Left lung (tissue), 10 donors: ENCODE measurements around the gene POLG2. TPM values are rescaled to one million over a fixed set of nuclear protein-coding genes. Genes with fewer than 3 reads are reported as not detected.
"Not testable (repeated sequence)": the region's sequence is repeated elsewhere in the genome, so short reads cannot be mapped to it uniquely, and the experiment has no call there.

Experiments
- ATAC-seq: fragments of 200-7000 bp; cut with Tn5 transposase; one replicate; pipeline ENCODE4 v1.9.1; 2020; ENCODE audit warnings: moderate library complexity
- DNase-seq, 4 donors: peaks; one replicate each; pipeline ENCODE4 v3.0.0-alpha.2; 2013 to 2020
- H3K27ac ChIP-seq, 2 donors: fragments of 200-600 bp; sonication (generic) in 1 of 2; one replicate each; pipeline versions ENCODE4 v1.5.0 to v1.8.0; 2020 to 2021
- H3K27me3 ChIP-seq, 2 donors: fragments of 200-600 bp; sonication (generic) in 1 of 2; one replicate each; pipeline versions ENCODE4 v1.5.0 to v1.8.0; 2020 to 2021
- H3K36me3 ChIP-seq, 2 donors: fragments of 200-600 bp; sonication (generic) in 1 of 2; one replicate each; pipeline versions ENCODE4 v1.5.0 to v1.8.0; 2020 to 2021
- H3K4me1 ChIP-seq, 2 donors: fragments of 200-600 bp; one replicate each; pipeline ENCODE4 v1.8.0; 2021
- H3K4me3 ChIP-seq, 2 donors: fragments of 200-600 bp; sonication (generic) in 1 of 2; one replicate each; pipeline versions ENCODE4 v1.5.0 to v1.8.0; 2020 to 2021; ENCODE audit warnings: mild to moderate bottlenecking in 1 of 2
- H3K9me3 ChIP-seq, 2 donors: fragments of 200-600 bp; sonication (generic) in 1 of 2; one replicate each; pipeline versions ENCODE4 v1.5.0 to v1.8.0; 2020 to 2021
- intact Hi-C, 2 donors: fragments of 100-400 bp; cut with DNase I; formaldehyde crosslinking; loops; one replicate each; pipeline versions ENCODE4 v1.11.2 to v1.14.2; 2022
- polyA plus RNA-seq, 6 donors: library from polyadenylated mRNA; unstranded; fragments of 120-200 nt; gene quantifications; one replicate each; pipeline ENCODE4 v1.2.1, GENCODE V29; 2013; ENCODE audit not compliant: insufficient read length in 6 of 6
- total RNA-seq, 2 donors: library from RNA; stranded (reverse); fragmentation: NEBNext Ultra II Directional; extraction: Animal tissue kit (Norgen Biotek cat#: 25700); gene quantifications; one replicate each; pipeline ENCODE4 v1.2.1, GENCODE V29; 2021
- TF ChIP-seq, protein P1 (sequence below), 2 donors: fragments of 200-600 bp; sonication (generic) in 1 of 2; IDR thresholded peaks; one replicate each; pipeline versions ENCODE4 v1.5.0 to v1.8.0; 2021; ENCODE audit warnings: antibody characterized with exemption in 2 of 2
- donor health status: DM: no; HTN: yes; CAD: no.
- donor health status: DM: no; HTN: no; CAD: no.

Gene POLG2
- total and polyA plus RNA-seq, 8 donors: 12.6 to 60.6 (median 48.5) TPM

DNA sequence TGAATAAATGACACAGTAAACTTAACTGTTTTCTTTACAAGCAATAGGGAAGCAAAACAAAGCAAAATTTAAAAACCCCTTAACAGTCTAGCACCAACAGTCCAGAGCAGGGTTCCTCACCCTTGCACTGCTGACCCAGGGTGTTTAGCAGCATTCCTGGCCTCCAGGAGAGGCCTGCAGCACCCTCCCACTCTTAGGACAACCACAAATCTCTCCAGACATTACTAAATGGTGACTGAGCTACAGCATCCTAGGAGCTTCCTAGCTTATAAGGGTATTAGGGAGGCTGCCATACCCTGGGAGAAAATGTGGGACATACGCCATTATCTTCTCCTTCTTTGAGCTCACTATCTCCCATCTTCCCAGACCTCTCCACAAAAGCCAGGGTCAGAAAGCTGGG, 15.9 kb downstream of the POLG2 start:
- Histone ChIP-seq H3K4me1 (peaks cover 0 to 8% of the 10 kb centered on the region in 2 donors), H3K4me3 (no peak overlapping the region), H3K9me3 (no peaks in the 10 kb centered on the region), H3K36me3 (peaks cover 0 to 77% of the 10 kb centered on the region in 2 donors), H3K27me3 (no peaks in the 10 kb centered on the region), H3K27ac (no peak overlapping the region)
- DNase-seq (no peak), ATAC-seq (no peak)
- TF ChIP-seq, protein P1, sequence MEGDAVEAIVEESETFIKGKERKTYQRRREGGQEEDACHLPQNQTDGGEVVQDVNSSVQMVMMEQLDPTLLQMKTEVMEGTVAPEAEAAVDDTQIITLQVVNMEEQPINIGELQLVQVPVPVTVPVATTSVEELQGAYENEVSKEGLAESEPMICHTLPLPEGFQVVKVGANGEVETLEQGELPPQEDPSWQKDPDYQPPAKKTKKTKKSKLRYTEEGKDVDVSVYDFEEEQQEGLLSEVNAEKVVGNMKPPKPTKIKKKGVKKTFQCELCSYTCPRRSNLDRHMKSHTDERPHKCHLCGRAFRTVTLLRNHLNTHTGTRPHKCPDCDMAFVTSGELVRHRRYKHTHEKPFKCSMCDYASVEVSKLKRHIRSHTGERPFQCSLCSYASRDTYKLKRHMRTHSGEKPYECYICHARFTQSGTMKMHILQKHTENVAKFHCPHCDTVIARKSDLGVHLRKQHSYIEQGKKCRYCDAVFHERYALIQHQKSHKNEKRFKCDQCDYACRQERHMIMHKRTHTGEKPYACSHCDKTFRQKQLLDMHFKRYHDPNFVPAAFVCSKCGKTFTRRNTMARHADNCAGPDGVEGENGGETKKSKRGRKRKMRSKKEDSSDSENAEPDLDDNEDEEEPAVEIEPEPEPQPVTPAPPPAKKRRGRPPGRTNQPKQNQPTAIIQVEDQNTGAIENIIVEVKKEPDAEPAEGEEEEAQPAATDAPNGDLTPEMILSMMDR (IDR thresholded peaks at IDR 0.05): no peak
- intact Hi-C loops: no loop called here

DNA sequence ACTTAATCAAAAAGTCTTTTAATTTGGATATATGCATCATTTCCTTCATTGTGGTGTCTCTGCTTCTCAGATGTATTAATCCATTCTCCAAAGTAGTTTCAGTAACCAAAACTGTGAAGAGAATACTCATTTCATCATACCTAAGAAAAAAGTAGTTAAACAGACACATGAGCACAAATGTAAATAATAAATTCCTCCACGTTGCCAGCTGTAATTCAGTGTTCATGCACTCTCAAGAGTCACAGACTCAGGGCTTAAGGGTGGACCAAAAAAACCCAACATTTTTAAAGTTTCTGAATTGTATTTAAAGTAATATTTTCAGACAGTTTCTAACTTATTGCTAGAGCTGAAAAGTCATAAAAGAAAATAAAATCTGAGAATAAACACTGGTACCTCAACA, 19.0 kb downstream of the POLG2 start:
- no peak overlapping the region for H3K4me3 ChIP-seq
- no peak for DNase-seq
- no peak for ATAC-seq
- H3K27ac ChIP-seq: no peak overlapping the region
- intact Hi-C loops: no loop called here
- H3K36me3 ChIP-seq: peaks cover 0 to 46% of the 10 kb centered on the region in 2 donors
- TF ChIP-seq, protein P1 (IDR thresholded peaks at IDR 0.05): no peak
- H3K27me3 ChIP-seq: no peaks in the 10 kb centered on the region
- no peaks in the 10 kb centered on the region for H3K9me3 ChIP-seq
- H3K4me1 ChIP-seq: peaks cover 0 to 8% of the 10 kb centered on the region in 2 donors

DNA sequence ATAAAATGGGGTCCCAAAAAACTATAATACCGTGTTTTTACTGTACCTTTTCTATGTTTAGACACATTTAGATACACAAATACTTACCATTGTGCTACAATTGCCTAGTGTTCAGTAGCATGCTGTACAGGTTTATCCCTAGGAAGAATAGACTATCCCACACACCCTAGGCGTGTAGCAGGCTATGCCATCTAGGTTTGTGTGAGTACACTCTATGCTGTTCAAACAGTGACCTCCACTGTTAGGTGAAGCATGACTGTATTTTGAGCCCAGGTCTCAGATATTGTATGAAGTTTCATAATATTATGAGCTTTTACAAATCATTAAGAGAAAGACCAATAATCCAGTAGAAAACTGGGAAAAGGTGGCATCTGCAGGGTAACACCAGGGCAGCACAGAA, 24.3 kb downstream of the POLG2 start:
- no peak for DNase-seq
- Histone ChIP-seq H3K9me3 (no peaks in the 10 kb centered on the region), H3K36me3 (peaks cover 0 to 41% of the 10 kb centered on the region in 2 donors), H3K4me3 (no peak overlapping the region), H3K27me3 (no peaks in the 10 kb centered on the region), H3K27ac (no peak overlapping the region), H3K4me1 (no peaks in the 10 kb centered on the region)
- TF ChIP-seq, protein P1 (IDR thresholded peaks at IDR 0.05): no peak
- intact Hi-C loops: no loop called here
- no peak for ATAC-seq

DNA sequence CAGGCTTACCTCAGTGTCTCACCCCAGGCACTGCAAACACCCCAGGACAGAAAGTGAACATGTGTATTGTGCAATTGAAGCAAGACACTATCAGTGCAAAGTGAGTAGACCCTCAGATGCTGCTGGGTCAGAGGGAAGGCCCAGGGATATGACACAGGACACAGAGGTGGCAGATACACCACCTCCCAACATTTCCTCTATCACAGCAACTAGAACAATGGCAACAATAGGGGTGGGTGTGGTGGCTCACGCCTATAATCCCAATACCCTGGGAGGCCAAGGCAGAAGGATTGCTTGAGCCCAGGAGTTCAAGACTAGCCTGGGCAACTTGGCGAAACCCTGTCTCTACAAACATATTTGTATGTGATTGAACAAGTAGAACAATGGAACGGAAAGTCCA, 25.4 kb downstream of the POLG2 start:
- H3K27me3 ChIP-seq: no peaks in the 10 kb centered on the region
- peaks cover 0 to 52% of the 10 kb centered on the region in 2 donors for H3K36me3 ChIP-seq
- ATAC-seq (no peak), DNase-seq (no peak)
- H3K4me3 ChIP-seq: no peak overlapping the region
- no peak overlapping the region for H3K27ac ChIP-seq
- TF ChIP-seq, protein P1 (IDR thresholded peaks at IDR 0.05): no peak
- intact Hi-C loops: no loop called here
- H3K9me3 ChIP-seq: no peaks in the 10 kb centered on the region
- no peaks in the 10 kb centered on the region for H3K4me1 ChIP-seq

DNA sequence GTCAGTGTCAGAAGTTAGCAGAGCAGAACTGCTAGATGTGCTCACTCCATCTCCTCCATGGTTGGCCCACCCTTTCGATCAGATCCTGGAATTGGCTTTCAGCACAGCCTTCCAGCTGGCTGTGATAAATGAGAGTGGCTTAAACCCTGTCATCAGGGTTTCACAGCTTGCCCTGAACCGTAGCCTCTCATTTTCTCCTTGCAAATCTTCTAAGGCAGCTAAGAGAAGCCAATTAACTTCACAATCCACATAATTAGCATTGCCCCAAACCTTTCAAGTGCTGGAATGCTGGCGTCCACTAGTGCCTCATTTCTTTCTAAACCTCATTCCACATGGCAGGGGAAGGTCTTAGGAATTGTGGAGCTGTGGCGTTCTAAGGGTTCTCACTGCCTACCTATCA, 26.2 kb downstream of the POLG2 start:
- Histone ChIP-seq H3K9me3 (no peaks in the 10 kb centered on the region), H3K4me1 (no peaks in the 10 kb centered on the region), H3K4me3 (no peak overlapping the region), H3K27me3 (no peaks in the 10 kb centered on the region), H3K36me3 (peaks cover 0 to 60% of the 10 kb centered on the region in 2 donors), H3K27ac (no peak overlapping the region)
- TF ChIP-seq, protein P1 (IDR thresholded peaks at IDR 0.05): no peak
- DNase-seq (no peak), ATAC-seq (no peak)
- intact Hi-C loops: no loop called here

DNA sequence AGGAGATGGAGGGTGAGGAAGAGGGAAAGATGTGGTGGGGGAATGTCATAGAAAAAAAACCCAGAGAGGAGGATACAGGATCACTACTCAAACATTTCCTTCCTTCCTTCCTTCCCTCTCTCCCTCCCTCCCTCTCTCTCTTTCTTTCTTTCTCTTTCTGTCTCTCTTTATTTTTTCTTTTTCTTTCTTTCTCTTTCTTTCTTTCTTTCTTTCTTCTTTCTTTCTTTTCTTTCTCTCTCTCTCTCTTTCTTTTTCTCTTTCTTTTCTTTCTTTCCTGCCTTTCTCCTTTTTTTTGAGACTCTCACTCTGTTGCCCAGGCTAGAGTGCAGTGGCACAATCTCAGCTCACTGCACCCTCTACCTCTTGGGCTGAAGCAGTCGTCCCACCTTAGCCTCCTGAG, 30.0 kb downstream of the POLG2 start:
- H3K27me3 ChIP-seq, H3K27ac ChIP-seq, H3K9me3 ChIP-seq, ATAC-seq, DNase-seq, H3K4me3 ChIP-seq, H3K4me1 ChIP-seq, intact Hi-C loops: not testable (repeated sequence)
- peaks cover 0 to 96% of the 10 kb centered on the region in 2 donors for H3K36me3 ChIP-seq
